ENCODE data around the gene ZSWIM3.

Gene ZSWIM3

GRCh38 chr20:45888681-45889080 is 31.3 kb downstream of the ZSWIM3 start:
- no peak overlapping the region for H3K4me2 ChIP-seq (ENCODE audit: insufficient read depth, low read length)

GRCh38 chr20:45890077-45890984 is 32.9 kb downstream of the ZSWIM3 start:
- Histone ChIP-seq H3K4me1 (ENCODE audit: insufficient read depth, low read length) (peaks cover 31% of the 10 kb centered on the region), H4K20me1 (ENCODE audit: insufficient read depth, low read length) (no peaks in the 10 kb centered on the region), H3K4me3 (ENCODE audit: low read depth in 1 of 2, low read length in 2 of 2) (peak overlapping the region; percentile 95 to 96; a peak in 3 of 4 replicates), H2AFZ (ENCODE audit: low read depth, low read length) (peak overlapping the region; percentile 99), H3K9me3 (ENCODE audit: insufficient read depth, low read length, severe bottlenecking) (no peaks in the 10 kb centered on the region), H3K27ac (ENCODE audit: low read length) (peak overlapping the region; percentile 92), H3K9ac (ENCODE audit: low read depth, low read length) (peak overlapping the region; percentile 96), H3K36me3 (ENCODE audit: insufficient read depth, low read length) (peaks cover 35% of the 10 kb centered on the region), H3K79me2 (ENCODE audit: insufficient read depth, low read length) (peaks cover 22% of the 10 kb centered on the region), H3K4me2 (ENCODE audit: insufficient read depth, low read length) (peak overlapping the region; percentile 99), H3K27me3 (ENCODE audit: insufficient read depth, low read length, poor library complexity) (no peaks in the 10 kb centered on the region)
- TF ChIP-seq EZH2 (IDR thresholded peaks at IDR 0.05; ENCODE audit: borderline replicate concordance, low read depth, low read length, severe bottlenecking) (no peak), CTCF (IDR thresholded peaks at IDR 0.05; ENCODE audit: borderline replicate concordance, extremely low read depth, low read length, poor library complexity, severe bottlenecking) (no peak)
- DNase-seq (no peak), ATAC-seq (ENCODE audit: insufficient read depth, low read depth) (peak; percentile 22; the same call in 1 of the 3 replicates)

More at GRCh38 chr20:45888681-45889080, 31.3 kb downstream of the ZSWIM3 start:
- DNase-seq, result no peak
- Histone ChIP-seq H3K9ac (ENCODE audit: low read depth, low read length) (no peak overlapping the region), H4K20me1 (ENCODE audit: insufficient read depth, low read length) (no peaks in the 10 kb centered on the region), H3K4me3 (ENCODE audit: low read depth in 1 of 2, low read length in 2 of 2) (no peak overlapping the region), H3K79me2 (ENCODE audit: insufficient read depth, low read length) (peaks cover 27% of the 10 kb centered on the region), H3K36me3 (ENCODE audit: insufficient read depth, low read length) (peaks cover 29% of the 10 kb centered on the region), H3K27ac (ENCODE audit: low read length) (no peak overlapping the region), H3K9me3 (ENCODE audit: insufficient read depth, low read length, severe bottlenecking) (no peaks in the 10 kb centered on the region), H2AFZ (ENCODE audit: low read depth, low read length) (no peak overlapping the region), H3K27me3 (ENCODE audit: insufficient read depth, low read length, poor library complexity) (no peaks in the 10 kb centered on the region), H3K4me1 (ENCODE audit: insufficient read depth, low read length) (peaks cover 44% of the 10 kb centered on the region)
- no peak for TF ChIP-seq CTCF (IDR thresholded peaks at IDR 0.05; ENCODE audit: borderline replicate concordance, extremely low read depth, low read length, poor library complexity, severe bottlenecking)
- no peak for TF ChIP-seq EZH2 (IDR thresholded peaks at IDR 0.05; ENCODE audit: borderline replicate concordance, low read depth, low read length, severe bottlenecking)
- ATAC-seq (ENCODE audit: insufficient read depth, low read depth), result no peak

- Histone ChIP-seq H3K27ac (ENCODE audit: low read length) (peak within 1 kb of the TSS; percentile 92), H4K20me1 (ENCODE audit: insufficient read depth, low read length) (no peaks in the 10 kb centered on the region), H3K4me3 (ENCODE audit: low read depth in 1 of 2, low read length in 2 of 2) (peak within 1 kb of the TSS; percentile 95 to 96), H3K4me2 (ENCODE audit: insufficient read depth, low read length) (peak within 1 kb of the TSS; percentile 99), H3K9me3 (ENCODE audit: insufficient read depth, low read length, severe bottlenecking) (no peaks in the 10 kb centered on the region), H3K79me2 (ENCODE audit: insufficient read depth, low read length) (peaks cover 21% of the 10 kb centered on the region), H3K4me1 (ENCODE audit: insufficient read depth, low read length) (peaks cover 30% of the 10 kb centered on the region), H3K36me3 (ENCODE audit: insufficient read depth, low read length) (peaks cover 35% of the 10 kb centered on the region), H3K27me3 (ENCODE audit: insufficient read depth, low read length, poor library complexity) (no peaks in the 10 kb centered on the region), H3K9ac (ENCODE audit: low read depth, low read length) (peak within 1 kb of the TSS; percentile 96), H2AFZ (ENCODE audit: low read depth, low read length) (peak within 1 kb of the TSS; percentile 99)
- ATAC-seq (ENCODE audit: insufficient read depth, low read depth), result peak; percentile 86
- DNase-seq, result peak; percentile 88
- TF ChIP-seq EZH2 (IDR thresholded peaks at IDR 0.05; ENCODE audit: borderline replicate concordance, low read depth, low read length, severe bottlenecking) (no peak), CTCF (IDR thresholded peaks at IDR 0.05; ENCODE audit: borderline replicate concordance, extremely low read depth, low read length, poor library complexity, severe bottlenecking) (peak; percentile 1)
Observed at GRCh38 chr20:45890985-45891983, 33.9 kb downstream of the ZSWIM3 start, which contains the start of the genes CTSA and NEURL2. CTSA (plus strand) TSS chr20:45891335; CDS start chr20:45891569, 234 bp downstream. NEURL2 (minus strand) TSS chr20:45891208; CDS start chr20:45890991, 217 bp downstream.

Measured in DND-41 (cell line).